Stimulated activated CD4-positive, alpha-beta T cell treated with anti-CD3 and anti-CD28 coated beads, Interleukin-15, amount 100 ng/mL, for 1 hour (primary cell): ENCODE measurements around the gene SYCP2L.
"Not testable (repeated sequence)": the region's sequence is repeated elsewhere in the genome, so short reads cannot be mapped to it uniquely, and the experiment has no call there.

Experiments used
- DNase-seq, 2 donors: peaks; one replicate each; pipeline ENCODE4 v3.0.0-alpha.2; 2020; ENCODE audit warnings: low read depth in 1 of 2, low spot score in 1 of 2

SYCP2L gene

DNA sequence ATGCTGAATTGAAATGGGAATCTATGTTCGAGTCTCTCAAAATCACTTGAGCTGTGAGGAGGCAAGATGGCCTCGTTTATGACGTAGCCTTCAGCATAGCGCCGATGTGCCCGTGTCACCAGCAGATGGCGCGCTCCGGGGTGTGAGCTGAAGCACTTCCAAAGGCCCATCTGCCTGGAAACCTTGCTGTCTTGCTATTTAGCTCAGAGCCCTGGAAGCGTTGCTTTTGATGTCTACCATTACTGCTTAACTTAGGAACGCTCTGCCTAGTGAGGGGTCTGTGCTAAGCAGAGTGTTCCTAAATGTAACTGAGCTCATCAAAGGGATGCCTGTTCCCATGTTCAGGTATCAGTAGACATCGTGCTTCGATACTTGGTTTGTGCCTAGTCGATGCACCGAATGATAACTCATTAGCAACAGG, 67.7 kb downstream of the SYCP2L start:
- peak; percentile 6 to 48 for DNase-seq

DNA sequence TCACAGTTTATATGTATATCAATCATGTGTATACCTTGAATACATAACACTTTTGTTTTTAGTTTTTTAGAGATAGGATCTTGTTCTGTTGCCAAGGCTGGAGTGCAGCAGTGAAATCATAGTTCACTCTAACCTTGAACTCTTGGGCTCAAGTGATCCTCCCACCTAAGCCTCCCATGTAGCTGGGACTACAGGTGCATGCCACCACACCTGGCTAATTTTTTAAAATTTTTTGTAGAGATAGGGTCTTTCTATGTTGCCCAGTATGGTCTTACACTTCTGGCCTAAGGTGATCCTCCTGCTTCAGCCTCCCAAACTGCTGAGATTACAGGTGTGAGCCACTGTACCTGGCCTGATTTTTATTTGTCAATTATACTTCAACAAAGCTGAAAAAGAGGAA, 69.9 kb downstream of the SYCP2L start:
- no peak for DNase-seq

DNA sequence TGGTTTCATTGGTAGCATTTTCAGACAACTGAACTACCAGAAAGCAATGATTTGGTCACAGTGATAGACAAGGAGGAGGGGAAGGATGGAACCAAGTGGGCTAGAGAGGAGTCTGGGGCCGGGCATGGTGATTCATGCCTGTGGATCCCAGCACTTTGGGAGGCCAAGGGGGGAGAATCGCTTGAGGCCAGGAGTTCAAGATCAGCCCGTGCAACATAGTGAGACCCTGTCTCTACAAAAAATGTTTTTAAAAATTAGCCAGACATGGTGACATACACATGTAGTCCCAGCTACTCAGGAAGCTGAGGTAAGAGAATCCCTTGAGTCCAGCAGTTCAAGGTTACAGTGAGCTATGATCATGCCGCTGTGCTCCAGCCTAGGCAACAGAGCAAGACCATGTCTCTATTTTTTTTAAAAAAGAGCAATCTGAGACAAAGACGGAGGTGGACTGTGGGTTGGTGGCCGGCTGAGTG, 70.6 kb downstream of the SYCP2L start:
- no peak for DNase-seq

DNA sequence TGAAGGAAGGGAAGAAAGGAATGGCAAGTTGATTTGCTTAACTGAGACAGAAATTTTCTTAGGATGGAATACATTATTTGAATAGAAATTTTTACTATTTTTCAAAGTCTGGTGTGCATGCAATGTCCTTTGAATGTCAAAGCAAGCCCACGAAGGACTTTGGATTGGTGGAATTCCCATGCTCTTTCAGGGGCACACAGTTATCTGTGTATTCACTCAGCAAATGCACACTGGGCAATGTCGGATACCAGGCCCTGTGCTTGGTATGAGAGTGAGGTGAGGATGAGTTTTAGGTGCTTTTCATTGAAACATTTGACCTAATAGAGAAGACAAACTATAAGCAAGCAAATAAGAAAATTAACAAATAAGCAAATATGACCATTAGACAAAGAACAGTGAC, 73.3 kb downstream of the SYCP2L start:
- no peak for DNase-seq

DNA sequence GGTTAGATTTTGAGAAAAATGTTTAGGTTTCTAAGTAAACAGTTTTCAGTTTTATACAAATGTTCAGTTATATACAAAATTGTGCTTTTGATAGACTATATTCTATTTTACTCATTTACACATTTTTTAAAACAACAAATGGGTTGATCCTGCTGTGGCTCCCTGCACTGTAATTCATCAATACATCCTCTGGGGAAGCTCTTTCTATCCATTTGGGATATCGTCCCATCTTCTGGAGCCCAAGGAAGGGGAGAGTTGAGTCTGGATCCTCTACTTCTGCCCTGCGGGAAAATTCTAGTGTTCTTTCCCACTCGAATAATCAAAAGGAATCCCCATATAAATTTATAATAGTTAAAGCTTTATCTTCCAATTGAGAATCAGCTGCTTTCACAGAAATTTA, 75.0 kb downstream of the SYCP2L start:
- DNase-seq = no peak

DNA sequence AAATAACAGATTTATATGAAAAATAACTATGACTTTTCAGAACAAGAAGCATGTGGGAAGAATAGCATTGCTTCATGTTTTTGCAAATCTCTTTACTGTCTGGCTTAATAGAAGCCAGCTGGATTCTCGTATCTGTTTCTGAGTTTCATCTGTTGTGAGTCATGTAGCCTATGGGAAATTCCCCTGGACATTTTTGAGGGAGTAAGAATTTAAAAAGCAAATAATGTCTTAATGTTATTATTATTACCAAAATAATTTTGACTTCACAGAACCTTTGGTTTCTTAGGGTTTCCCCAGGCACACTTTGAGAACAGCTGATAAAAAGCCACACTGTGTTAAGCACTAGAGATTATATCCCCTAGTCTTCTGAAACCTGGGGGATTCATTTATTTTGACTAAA, 75.8 kb downstream of the SYCP2L start:
- DNase-seq = no peak

DNA sequence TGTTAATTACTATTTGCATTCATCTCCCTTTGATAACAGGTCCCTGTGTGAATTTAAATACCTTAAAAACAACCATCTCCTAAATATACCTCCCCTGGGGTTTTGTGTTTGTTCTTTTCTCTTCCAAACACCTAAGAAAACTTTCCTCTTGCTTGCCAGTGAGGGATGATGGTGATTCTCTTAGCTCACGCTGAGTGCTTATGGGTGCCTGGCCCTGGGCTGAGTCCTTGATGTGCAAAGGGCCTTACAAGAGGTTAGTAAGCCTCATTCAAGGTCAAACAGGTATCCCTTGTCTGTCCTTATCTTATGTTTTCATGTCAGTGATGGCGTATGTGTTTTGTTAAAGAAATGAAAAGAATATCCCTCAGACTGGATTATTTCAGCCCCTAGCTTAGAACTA, 76.3 kb downstream of the SYCP2L start:
- DNase-seq = no peak

DNA sequence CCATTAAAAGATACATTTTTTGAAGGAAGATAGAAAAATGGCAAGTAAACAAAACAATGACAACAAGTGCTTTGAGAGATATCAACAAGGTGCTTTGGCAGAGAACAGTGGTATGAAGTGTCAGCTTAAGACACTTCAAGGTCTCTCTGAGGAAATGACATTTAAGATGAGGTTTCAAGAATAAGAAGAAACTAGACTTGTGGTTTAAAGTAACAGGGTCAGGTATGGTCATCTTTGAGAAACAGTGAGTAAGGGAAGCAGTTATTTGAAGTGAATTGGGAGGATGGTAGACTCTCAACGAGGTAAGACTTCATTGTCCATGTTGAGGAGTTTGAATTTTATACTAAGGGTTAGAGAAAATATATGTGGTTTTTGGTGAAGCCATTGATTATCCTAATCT, 77.8 kb downstream of the SYCP2L start:
- DNase-seq = no peak

DNA sequence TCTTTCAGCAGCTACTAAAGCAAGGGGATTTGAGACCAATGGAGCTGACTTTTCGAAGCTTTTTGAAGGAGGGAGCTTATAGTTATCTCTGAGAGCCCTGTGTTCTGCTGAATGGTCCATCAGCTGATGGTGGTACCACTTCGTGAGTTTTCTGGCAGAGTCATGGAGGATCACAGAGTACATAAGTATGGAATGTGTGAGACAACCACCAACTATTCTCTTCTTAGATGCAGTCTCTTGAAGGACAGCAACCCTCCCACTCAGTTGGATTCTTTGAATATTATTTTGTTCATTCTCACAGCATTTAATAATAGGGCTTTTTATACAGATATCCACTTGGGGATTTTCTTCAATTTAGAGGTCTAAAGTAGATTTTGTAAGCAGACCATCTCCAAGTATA, 81.9 kb downstream of the SYCP2L start:
- DNase-seq = no peak

DNA sequence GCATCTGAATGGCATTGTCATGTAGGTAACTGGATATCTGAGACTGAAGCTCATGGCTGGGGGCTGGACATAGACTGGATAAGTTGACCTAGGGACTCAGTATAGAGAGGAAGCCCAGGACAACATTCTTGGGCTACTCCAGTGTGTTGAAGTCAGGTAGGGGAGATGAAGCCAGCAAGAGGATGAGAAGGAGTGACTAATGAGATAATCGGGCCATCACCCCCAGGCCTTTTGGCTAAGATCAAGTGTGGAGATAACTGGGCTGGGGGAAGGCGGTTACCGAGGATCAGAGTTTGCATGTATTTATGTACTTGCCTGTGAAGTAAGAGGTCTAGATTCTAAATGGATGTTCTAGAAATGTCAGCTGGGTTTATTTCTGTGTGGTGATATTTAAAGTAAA, 83.9 kb downstream of the SYCP2L start:
- no peak for DNase-seq

DNA sequence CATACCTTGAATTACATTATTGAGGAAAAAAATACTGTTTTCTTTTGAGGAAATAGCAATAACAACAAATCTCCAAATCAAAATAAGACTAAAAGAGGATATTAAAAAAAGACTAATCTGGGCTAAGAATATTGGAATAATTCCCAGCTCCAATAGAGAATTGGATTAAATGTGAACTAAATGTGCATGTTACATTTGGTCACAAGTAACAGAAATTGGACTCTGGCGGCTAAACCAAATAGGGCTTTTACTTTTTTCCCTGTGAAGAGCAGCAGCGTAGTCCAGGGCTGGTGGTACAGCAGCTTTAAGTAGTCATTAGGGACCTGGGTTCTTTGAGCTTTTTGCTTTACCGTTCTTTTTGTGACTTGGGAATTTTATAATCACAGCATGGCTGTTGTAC, 85.3 kb downstream of the SYCP2L start:
- DNase-seq = no peak

DNA sequence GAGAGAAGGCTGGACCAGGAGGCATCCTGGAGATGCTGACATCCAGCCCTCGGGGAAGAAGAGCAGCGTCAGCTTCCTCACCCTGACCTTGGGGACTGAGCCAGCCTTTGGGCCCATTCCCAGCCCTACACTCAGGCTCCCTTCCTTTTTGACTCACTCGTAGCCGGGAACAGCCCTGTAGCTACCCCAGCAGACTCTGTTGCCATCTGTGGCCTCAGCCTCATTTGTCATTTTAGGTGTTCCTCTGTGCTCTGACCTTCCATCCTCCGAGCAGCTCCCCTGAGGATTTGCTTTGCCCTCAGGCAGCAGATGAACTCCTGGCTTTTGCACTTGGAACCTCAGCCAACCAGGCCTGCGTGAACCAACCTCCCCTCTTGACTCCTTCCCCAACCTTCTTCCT, 89.7 kb downstream of the SYCP2L start:
- DNase-seq = no peak

DNA sequence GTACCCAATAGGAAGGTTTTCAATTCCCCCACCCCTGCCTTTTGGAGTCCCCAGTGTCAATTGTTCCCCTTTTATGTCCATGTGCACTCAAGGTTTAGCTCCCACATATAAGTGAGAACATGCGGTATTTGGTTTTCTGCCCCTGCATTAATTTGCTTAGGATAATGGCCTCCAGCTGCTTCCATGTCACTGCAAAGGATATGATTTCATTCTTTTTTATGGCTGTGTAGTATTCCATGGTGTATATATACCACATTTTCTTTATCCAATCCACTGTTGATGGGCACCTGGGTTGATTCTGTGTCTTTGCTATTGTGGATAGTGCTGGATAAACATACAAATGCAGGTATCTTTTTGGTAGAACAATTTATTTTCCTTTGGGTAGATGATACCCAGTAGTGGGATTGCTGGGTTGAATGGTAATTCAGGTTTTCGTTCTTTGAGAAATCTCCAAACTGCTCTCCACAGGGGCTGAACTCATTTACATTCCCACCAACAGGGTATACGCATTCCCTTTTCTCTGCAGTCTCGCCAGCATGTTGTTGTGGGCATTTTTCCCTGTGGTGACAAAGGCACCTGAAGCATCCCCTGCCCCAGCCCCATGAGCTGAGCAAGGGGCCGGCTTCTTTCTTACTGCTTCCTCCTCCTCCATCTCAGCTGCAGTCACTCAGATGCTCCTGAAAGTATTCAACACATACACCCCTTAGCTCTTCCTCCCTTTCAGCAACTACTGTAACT, 90.5 kb downstream of the SYCP2L start:
- DNase-seq = no peak

DNA sequence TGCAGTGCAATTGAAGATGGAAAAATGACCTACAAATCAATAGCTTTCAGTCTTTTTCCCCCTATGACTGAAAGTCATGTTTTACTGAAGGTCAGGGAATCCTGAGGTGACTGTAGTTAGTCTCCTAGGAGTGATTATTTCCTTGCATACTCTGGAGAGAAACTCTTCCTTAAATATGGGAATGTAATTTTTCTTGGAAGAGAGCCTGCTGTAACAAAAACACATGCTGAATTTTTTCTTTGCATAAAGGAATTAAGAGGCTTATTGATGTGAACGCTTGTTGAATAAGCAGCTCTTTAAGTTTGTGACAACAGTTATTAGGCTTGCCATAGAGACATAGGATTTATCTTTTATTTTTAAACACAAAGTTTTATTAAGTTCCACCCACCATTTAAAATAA, 92.8 kb downstream of the SYCP2L start:
- DNase-seq = no peak

DNA sequence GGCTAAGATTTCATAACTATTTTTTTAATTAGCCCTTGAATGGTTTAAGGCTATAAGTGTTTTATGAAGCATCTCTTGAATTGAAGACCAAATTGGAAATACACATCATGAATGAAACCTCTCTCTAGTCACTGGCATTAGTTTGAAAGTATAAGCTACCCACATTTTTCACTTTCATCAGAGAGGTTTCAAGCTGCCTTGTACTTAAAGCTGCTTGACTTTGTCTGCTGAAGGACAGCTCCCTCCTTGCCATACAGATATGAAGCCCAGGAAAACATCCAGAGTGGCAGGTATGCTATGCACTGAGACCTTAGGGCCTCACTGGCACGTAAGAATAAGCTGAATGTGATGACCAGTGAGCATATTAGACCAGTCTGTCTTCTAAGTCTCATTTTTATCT, 94.6 kb downstream of the SYCP2L start:
- DNase-seq = no peak

DNA sequence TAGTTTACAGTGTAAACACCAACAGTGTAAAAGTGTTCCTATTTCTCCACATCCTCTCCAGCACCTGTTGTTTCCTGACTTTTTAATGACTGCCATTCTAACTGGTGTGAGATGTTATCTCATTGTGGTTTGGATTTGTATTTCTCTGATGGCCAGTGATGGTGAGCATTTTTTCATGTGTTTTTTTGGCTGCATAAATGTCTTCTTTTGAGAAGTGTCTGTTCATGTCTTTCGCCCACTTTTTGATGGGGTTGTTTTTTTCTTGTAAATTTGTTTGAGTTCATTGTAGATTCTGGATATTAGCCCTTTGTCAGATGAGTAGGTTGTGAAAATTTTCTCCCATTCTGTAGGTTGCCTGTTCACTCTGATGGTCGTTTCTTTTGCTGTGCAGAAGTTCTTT, 98.1 kb downstream of the SYCP2L start:
- not testable (repeated sequence) for DNase-seq

DNA sequence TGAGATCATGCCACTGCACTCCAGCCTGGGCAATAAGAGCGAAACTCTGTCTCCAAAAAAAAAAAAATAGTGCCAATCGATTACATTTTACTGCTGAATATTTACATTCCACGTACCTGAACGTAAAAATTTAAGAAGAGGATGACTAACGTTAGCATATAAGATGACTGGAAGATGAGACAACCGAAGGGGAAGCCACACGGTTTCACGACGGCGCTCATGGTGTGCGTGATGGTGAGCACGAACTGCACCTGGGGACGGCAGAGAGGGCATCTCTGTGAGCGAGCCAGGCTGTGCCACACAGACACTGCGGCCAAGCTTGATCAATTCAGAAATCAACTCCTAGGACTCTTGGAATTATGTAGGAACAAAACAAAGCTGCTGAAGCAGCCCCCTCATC, 102.7 kb downstream of the SYCP2L start:
- no peak for DNase-seq

DNA sequence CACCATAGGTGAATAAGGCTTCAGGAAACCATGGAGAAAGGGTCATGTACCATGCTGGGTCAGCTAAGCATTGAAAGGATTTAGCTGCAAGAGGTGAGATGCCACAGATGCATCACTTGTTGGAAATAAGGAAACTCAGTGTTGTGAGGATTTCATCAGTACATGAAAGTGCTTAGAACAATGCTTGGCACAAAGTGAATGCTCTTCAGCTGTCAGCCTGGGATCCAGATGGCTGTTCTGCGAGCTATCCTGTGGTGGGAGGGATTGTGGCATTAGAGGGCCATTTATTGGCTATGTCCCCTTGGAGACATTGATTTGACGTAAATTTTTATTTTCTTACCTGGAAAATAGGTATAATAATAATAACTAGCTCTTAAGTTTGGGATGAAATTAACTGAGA, 104.3 kb downstream of the SYCP2L start:
- DNase-seq = no peak

DNA sequence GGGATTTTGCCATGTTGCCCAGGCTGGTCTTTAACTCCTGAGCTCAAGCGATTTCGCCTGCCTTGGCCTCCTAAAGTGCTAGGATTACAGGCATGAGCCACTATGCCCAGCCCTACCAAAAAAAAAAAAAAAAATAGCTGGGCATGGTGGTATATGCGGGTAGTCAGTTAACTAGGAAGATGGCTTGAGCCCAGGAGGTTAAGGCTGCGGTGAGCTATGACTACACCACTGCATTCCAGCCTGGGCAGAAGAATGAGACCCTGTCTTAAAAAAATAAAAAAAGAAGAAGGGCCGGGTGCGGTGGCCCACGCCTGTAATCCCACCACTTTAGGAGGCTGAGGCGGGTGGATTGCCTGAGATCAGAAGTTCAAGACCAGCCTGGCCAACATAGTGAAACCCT, 107.0 kb downstream of the SYCP2L start:
- DNase-seq = no peak

DNA sequence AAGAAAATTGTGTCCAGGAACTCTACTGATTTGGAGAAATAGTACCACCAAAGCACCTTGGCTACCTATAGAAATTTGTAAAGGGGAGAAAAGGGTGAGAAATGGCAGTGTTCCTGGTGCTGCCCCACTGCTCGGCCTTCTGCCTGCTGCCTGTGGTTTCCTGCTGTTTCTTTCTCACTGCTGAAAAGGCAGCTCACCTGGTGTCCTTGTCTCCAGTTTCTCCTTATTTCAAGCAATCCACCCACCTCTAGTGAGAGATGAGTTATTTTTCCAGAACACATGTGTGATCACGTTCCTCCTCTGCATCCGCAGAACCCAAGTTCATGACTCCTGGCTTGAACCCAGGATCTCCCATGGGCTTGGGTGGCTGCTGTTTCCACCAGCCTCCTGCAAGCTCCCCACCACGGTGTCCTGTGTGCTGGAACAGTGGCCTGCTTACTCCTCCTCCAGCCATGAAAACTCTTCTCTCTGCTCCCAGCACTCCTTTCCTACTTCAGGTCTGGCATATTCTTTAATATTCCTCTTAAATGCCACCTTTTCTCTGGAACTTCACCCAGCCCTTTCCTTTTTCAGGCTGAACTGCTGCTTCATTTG, 108.4 kb downstream of the SYCP2L start:
- no peak for DNase-seq

DNA sequence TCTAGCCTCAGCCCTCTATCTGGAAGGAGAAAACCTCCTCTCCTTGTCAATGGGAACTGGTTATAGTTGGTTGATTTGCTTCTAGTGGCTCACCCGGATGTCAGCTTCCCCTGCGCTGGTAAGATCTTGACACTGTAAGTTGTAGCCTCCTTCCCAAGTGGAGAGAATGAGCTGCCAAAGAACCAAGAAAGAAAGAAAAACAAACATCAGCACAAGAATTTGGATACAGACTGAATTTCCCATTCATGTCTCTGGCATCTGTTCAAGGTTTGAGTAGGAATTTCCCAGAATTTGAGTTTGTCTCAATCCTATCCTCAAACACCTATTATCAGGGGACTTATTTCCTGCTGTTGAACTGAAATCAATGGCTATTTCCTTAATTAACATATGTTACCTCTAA, 113.1 kb downstream of the SYCP2L start:
- DNase-seq = no peak

DNA sequence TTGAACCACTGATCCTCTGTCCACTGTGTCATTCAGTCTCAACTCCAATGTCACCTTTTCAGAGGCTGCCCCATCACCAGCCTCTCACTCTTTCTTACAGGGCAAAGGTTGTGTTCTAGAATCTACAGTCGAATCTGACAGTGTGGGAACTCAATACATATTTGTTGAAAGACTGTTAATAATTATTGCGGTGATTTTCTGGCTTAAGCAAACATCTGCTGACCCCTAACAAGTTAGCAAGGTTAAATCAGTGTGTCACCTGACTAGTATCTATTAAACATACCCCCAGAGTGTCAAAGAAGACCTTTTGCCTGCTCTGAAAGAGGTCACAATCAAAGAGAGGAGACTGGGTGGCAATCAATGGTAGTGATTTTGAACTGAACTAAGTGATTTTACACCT, 115.3 kb downstream of the SYCP2L start:
- no peak for DNase-seq

DNA sequence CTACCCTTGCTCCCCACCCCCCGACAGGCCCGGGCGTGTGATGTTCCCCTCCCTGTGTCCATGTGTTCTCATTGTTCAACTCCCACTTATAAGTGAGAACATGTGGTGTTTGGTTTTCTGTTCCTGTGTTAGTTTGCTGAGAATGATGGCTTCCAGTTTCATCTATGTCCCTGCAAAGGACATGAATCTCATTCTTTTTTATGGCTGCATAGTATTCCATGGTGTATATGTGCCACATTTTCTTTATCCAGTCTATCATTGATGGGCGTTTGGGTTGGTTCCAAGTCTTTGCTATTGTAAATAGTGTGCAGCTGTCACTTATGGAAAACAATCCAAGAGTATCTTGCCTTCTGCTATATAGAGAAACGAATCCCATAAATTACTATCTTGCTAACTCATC, 116.4 kb downstream of the SYCP2L start:
- DNase-seq = not testable (repeated sequence)
